WTC11 (cell line): ENCODE results near the gene MERTK. TPM values are rescaled to one million over a fixed set of nuclear protein-coding genes. Genes with fewer than 3 reads are reported as not detected.

Experiments
- ATAC-seq: fragments of 200-7000 bp; cut with Tn5 transposase; 2 replicates; pipeline ENCODE4 v1.10.0; 2021; ENCODE audit warnings: mild to moderate bottlenecking, moderate library complexity
- CTCF ChIA-PET: fragments of 300-600 bp; sonication (Branson Sonifier 250); formaldehyde crosslinking; loops from one replicate; lab custom pipeline; 2021; ENCODE audit warnings: antibody characterized with exemption; lab: Charles Lee
- POLR2A ChIA-PET: fragments of 350-600 bp; sonication (Branson Sonifier 250); formaldehyde crosslinking; loops from one replicate; lab custom pipeline; 2021; ENCODE audit warnings: antibody characterized with exemption; lab: Charles Lee
- DNase-seq: peaks from one replicate; pipeline ENCODE4 v3.0.0; 2021; ENCODE audit warnings: low spot score
- H3K27ac Mint-ChIP-seq: 2 replicates; pipeline ENCODE4 v1.8.0; 2021; ENCODE audit warnings: mixed read lengths
- H3K27me3 Mint-ChIP-seq: 2 replicates; pipeline ENCODE4 v1.8.0; 2021; ENCODE audit warnings: low read depth, mild to moderate bottlenecking, moderate library complexity, mixed read lengths
- H3K36me3 Mint-ChIP-seq: 2 replicates; pipeline ENCODE4 v1.8.0; 2021; ENCODE audit warnings: mixed read lengths
- H3K4me1 Mint-ChIP-seq: 2 replicates; pipeline ENCODE4 v1.8.0; 2022; ENCODE audit warnings: mixed read lengths
- H3K4me3 Mint-ChIP-seq: 2 replicates; pipeline ENCODE4 v1.8.0; 2021; ENCODE audit warnings: mild to moderate bottlenecking, moderate library complexity, mixed read lengths
- H3K9me3 Mint-ChIP-seq: 2 replicates; pipeline ENCODE4 v1.8.0; 2021; ENCODE audit warnings: mixed read lengths
- ATF1 ChIP-seq: sonication (generic); formaldehyde crosslinking; IDR thresholded peaks from 2 replicates; pipeline ENCODE4 v1.8.1; 2023; ENCODE audit warnings: mild to moderate bottlenecking, moderate library complexity, missing genetic modification reagents
- ESRRA ChIP-seq: sonication (generic); formaldehyde crosslinking; IDR thresholded peaks from 2 replicates; pipeline ENCODE4 v1.8.1; 2022; ENCODE audit warnings: mild to moderate bottlenecking, missing genetic modification reagents, borderline replicate concordance
- FOXJ3 ChIP-seq: sonication (generic); formaldehyde crosslinking; IDR thresholded peaks from 2 replicates; pipeline ENCODE4 v1.9.0; 2021; ENCODE audit warnings: missing genetic modification reagents, mild to moderate bottlenecking, borderline replicate concordance
- IRF2 ChIP-seq: sonication (generic); formaldehyde crosslinking; IDR thresholded peaks from 2 replicates; pipeline ENCODE4 v1.8.0; 2022; ENCODE audit warnings: low read depth, missing genetic modification reagents, borderline replicate concordance
- JUN ChIP-seq: sonication (generic); formaldehyde crosslinking; IDR thresholded peaks from 2 replicates; pipeline ENCODE4 v1.8.0; 2023; ENCODE audit warnings: mild to moderate bottlenecking, missing genetic modification reagents
- KAT7 ChIP-seq: sonication (generic); formaldehyde crosslinking; IDR thresholded peaks from 2 replicates; pipeline ENCODE4 v1.8.1; 2023; ENCODE audit warnings: missing genetic modification reagents, mild to moderate bottlenecking, borderline replicate concordance
- MXD4 ChIP-seq: fragments of 250-450 bp; sonication (Bioruptor Pico); IDR thresholded peaks from 2 replicates; pipeline ENCODE4 v1.8.0; 2021; ENCODE audit warnings: mild to moderate bottlenecking, moderate library complexity, borderline replicate concordance
- NR1H2 ChIP-seq: sonication (generic); formaldehyde crosslinking; IDR thresholded peaks from 2 replicates; pipeline ENCODE4 v1.9.0; 2021; ENCODE audit warnings: mild to moderate bottlenecking, moderate library complexity, missing genetic modification reagents
- RELA ChIP-seq: sonication (generic); formaldehyde crosslinking; IDR thresholded peaks from 2 replicates; pipeline ENCODE4 v1.8.1; 2022; ENCODE audit warnings: missing genetic modification reagents, mild to moderate bottlenecking, borderline replicate concordance
- SP1 ChIP-seq: sonication (generic); formaldehyde crosslinking; conservative IDR thresholded peaks from 2 replicates; pipeline ENCODE4 v1.8.1; 2022; ENCODE audit warnings: missing genetic modification reagents
- USF2 ChIP-seq: sonication (generic); formaldehyde crosslinking; IDR thresholded peaks from 2 replicates; pipeline ENCODE4 v1.8.1; 2023; ENCODE audit warnings: mild to moderate bottlenecking, missing genetic modification reagents, moderate library complexity
- ZNF121 ChIP-seq: sonication (generic); formaldehyde crosslinking; IDR thresholded peaks from 2 replicates; pipeline ENCODE4 v1.8.0; 2023; ENCODE audit warnings: missing genetic modification reagents
- ZNF317 ChIP-seq: sonication (generic); formaldehyde crosslinking; IDR thresholded peaks from 2 replicates; pipeline ENCODE4 v1.8.1; 2023; ENCODE audit warnings: low read depth, mild to moderate bottlenecking, moderate library complexity, missing genetic modification reagents, borderline replicate concordance
- total RNA-seq: library from RNA; stranded (reverse); gene quantifications from 3 replicates; pipeline ENCODE4 v1.2.3, GENCODE V29; 2021
- TF ChIP-seq, protein P1 (sequence below): fragments of 200-600 bp; IDR thresholded peaks from 2 replicates; pipeline ENCODE4 v1.8.0; 2022; ENCODE audit warnings: antibody characterized with exemption
- TF ChIP-seq, protein P2 (sequence below): sonication (generic); formaldehyde crosslinking; IDR thresholded peaks from 2 replicates; pipeline ENCODE4 v1.8.1; 2023; ENCODE audit warnings: mild to moderate bottlenecking, moderate library complexity, missing genetic modification reagents
- TF ChIP-seq, protein P3 (sequence below): fragments of 250-450 bp; sonication (Bioruptor Pico); IDR thresholded peaks from 2 replicates; pipeline ENCODE4 v1.9.0; 2021; ENCODE audit warnings: mild to moderate bottlenecking, borderline replicate concordance

MERTK gene
- total RNA-seq, 1 experiment from 2014 or later = 6.9 TPM

DNA sequence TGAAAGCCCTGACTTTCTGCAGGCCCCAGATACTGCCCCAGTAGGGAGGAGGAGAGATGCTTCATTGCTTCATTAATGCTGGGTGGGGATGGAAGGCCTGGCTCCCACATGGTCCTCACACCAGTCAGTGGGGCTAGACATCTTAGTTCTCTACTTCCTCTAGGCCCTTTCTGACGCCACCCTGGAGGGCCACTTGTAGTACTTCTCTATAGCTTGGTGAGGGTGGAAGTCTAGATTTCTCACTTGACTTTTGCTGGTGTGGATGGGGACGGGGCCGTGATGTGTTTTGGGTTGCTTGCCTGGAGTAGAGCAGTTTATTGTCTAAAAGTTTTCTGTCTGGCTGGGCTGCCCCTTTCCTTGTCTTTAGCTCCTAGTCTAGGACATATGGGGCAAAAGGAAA is 18.7 kb downstream of the MERTK start (continued):
- TF ChIP-seq, protein P1, sequence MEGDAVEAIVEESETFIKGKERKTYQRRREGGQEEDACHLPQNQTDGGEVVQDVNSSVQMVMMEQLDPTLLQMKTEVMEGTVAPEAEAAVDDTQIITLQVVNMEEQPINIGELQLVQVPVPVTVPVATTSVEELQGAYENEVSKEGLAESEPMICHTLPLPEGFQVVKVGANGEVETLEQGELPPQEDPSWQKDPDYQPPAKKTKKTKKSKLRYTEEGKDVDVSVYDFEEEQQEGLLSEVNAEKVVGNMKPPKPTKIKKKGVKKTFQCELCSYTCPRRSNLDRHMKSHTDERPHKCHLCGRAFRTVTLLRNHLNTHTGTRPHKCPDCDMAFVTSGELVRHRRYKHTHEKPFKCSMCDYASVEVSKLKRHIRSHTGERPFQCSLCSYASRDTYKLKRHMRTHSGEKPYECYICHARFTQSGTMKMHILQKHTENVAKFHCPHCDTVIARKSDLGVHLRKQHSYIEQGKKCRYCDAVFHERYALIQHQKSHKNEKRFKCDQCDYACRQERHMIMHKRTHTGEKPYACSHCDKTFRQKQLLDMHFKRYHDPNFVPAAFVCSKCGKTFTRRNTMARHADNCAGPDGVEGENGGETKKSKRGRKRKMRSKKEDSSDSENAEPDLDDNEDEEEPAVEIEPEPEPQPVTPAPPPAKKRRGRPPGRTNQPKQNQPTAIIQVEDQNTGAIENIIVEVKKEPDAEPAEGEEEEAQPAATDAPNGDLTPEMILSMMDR = no peak
- no peak for TF ChIP-seq FOXJ3 (CRISPR knock-in tag)
- TF ChIP-seq USF2 = no peak

DNA sequence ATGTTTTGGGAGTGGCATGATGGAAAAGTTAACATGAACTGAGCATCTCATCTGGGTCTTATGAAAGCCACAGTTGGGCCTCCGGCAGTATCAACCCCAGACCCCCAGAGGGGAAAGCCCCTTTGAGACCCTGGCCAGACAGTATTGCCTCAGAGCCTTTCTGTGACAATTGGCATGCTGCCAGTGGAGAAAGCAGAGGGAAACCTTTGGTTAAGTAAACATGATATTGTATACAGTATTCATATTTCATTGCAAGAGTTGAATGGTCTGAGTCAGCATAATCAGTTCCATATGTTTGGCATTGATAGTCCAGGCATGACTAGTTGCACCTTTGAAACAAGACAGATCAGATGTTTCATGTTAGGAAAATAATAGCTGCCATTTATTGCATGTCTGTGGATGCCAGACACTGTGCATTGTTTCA is 20.0 kb downstream of the MERTK start:
- Mint-ChIP-seq H3K27me3 (no peaks in the 10 kb centered on the region), H3K4me1 (peaks cover 2% of the 10 kb centered on the region; the same call in 1 of the 2 replicates), H3K36me3 (no peaks in the 10 kb centered on the region)
- TF ChIP-seq ATF1 (CRISPR knock-in tag) = no peak
- no peak for TF ChIP-seq SP1 (CRISPR knock-in tag)
- no peak for TF ChIP-seq JUN (CRISPR knock-in tag)
- no peak for TF ChIP-seq NR1H2 (CRISPR knock-in tag)
- no peak for TF ChIP-seq KAT7 (CRISPR knock-in tag)
- no peak for TF ChIP-seq ZNF317
- TF ChIP-seq, protein P2, sequence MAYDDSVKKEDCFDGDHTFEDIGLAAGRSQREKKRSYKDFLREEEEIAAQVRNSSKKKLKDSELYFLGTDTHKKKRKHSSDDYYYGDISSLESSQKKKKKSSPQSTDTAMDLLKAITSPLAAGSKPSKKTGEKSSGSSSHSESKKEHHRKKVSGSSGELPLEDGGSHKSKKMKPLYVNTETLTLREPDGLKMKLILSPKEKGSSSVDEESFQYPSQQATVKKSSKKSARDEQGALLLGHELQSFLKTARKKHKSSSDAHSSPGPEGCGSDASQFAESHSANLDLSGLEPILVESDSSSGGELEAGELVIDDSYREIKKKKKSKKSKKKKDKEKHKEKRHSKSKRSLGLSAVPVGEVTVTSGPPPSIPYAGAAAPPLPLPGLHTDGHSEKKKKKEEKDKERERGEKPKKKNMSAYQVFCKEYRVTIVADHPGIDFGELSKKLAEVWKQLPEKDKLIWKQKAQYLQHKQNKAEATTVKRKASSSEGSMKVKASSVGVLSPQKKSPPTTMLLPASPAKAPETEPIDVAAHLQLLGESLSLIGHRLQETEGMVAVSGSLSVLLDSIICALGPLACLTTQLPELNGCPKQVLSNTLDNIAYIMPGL (CRISPR knock-in tag) = no peak
- no peak for TF ChIP-seq RELA (CRISPR knock-in tag)
- TF ChIP-seq, protein P3, sequence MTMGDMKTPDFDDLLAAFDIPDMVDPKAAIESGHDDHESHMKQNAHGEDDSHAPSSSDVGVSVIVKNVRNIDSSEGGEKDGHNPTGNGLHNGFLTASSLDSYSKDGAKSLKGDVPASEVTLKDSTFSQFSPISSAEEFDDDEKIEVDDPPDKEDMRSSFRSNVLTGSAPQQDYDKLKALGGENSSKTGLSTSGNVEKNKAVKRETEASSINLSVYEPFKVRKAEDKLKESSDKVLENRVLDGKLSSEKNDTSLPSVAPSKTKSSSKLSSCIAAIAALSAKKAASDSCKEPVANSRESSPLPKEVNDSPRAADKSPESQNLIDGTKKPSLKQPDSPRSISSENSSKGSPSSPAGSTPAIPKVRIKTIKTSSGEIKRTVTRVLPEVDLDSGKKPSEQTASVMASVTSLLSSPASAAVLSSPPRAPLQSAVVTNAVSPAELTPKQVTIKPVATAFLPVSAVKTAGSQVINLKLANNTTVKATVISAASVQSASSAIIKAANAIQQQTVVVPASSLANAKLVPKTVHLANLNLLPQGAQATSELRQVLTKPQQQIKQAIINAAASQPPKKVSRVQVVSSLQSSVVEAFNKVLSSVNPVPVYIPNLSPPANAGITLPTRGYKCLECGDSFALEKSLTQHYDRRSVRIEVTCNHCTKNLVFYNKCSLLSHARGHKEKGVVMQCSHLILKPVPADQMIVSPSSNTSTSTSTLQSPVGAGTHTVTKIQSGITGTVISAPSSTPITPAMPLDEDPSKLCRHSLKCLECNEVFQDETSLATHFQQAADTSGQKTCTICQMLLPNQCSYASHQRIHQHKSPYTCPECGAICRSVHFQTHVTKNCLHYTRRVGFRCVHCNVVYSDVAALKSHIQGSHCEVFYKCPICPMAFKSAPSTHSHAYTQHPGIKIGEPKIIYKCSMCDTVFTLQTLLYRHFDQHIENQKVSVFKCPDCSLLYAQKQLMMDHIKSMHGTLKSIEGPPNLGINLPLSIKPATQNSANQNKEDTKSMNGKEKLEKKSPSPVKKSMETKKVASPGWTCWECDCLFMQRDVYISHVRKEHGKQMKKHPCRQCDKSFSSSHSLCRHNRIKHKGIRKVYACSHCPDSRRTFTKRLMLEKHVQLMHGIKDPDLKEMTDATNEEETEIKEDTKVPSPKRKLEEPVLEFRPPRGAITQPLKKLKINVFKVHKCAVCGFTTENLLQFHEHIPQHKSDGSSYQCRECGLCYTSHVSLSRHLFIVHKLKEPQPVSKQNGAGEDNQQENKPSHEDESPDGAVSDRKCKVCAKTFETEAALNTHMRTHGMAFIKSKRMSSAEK (CRISPR knock-in tag) = no peak
- TF ChIP-seq IRF2 (CRISPR knock-in tag) = no peak
- TF ChIP-seq ZNF121 = no peak
- TF ChIP-seq MXD4 (CRISPR knock-in tag) = no peak
- no peak for TF ChIP-seq ESRRA (CRISPR knock-in tag)
- TF ChIP-seq, all 79 proteins: peak for 0
- no peak for DNase-seq
- no peak for ATAC-seq
- no peaks in the 10 kb centered on the region for H3K9me3 Mint-ChIP-seq
- CTCF ChIA-PET = interaction anchor here (0.8 to 1.8 kb wide), 4 partner anchors 8 to 582 kb away, joined by 3 to 12 read pairs (median 6); partner anchors contain the start of gene MERTK
- POLR2A ChIA-PET = no interaction called here
- no peak overlapping the region for H3K4me3 Mint-ChIP-seq
- H3K27ac Mint-ChIP-seq = no peak overlapping the region
